IPS-15b (cell line): ENCODE measurements around the gene RNASEH2B.

ENCODE experiments used
- H3K27me3 ChIP-seq: one replicate; pipeline ENCODE4 v1.6.1; 2013; ENCODE audit warnings: low read length; ENCODE audit not compliant: control insufficient read depth, insufficient read depth
- H3K36me3 ChIP-seq: one replicate; pipeline ENCODE4 v1.6.1; 2013; ENCODE audit warnings: low read length; ENCODE audit not compliant: control insufficient read depth, insufficient read depth
- H3K4me1 ChIP-seq: one replicate; pipeline ENCODE4 v1.6.1; 2013; ENCODE audit warnings: mild to moderate bottlenecking, low read length; ENCODE audit not compliant: control insufficient read depth, insufficient read depth
- H3K4me3 ChIP-seq: one replicate; pipeline ENCODE4 v1.5.1; 2013; ENCODE audit warnings: low read depth, low read length
- H3K9ac ChIP-seq: one replicate; pipeline ENCODE4 v1.6.1; 2013; ENCODE audit warnings: low read depth, mild to moderate bottlenecking, low read length
- H3K9me3 ChIP-seq: one replicate; pipeline ENCODE4 v1.6.1; 2013; ENCODE audit warnings: mild to moderate bottlenecking, low read length; ENCODE audit not compliant: control insufficient read depth, insufficient read depth

RNASEH2B gene

DNA sequence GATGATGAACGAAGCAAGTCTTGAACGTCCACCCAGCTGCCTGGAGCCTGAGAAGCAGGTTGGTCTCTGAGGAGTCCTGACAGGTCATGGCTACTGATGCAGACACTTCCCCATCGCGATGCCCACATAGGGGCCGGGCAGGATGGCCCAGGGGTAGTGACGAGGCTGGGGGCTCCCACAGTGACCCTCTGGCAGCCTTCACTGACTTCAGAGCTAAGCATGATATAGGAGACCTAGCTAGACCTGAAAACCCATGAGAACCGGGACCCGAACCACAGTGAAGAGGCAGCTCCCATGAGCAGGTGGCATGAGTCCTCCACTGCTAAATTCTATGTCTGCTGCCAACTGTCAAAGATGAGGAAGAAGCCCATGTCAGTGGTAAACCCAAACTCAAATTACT lies 91.7 kb downstream of the RNASEH2B start:
- H3K27me3 ChIP-seq = no peaks in the 10 kb centered on the region
- peaks cover 19% of the 10 kb centered on the region for H3K4me1 ChIP-seq
- no peaks in the 10 kb centered on the region for H3K9me3 ChIP-seq
- no peak overlapping the region for H3K9ac ChIP-seq
- H3K4me3 ChIP-seq = no peak overlapping the region
- H3K36me3 ChIP-seq = no peaks in the 10 kb centered on the region

DNA sequence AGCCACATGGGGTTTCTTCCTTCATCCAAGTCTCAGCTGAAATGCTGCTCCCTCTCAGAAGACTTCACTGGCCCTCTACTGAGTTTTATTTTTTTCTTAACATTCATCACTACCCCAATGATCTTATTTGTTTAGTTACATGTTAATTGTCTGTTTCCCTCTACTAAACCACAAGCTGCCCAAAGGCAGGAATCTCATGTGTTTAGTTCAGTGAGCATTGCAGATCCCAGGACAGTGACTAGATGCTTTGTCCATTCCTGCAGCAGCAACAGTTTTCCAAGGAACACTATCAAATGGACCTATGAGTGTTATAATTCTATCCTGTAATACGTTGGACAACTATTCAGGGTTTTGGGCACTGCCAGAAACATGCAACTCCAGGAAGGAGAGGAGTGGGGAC lies 93.1 kb downstream of the RNASEH2B start:
- Histone ChIP-seq H3K9ac (no peak overlapping the region), H3K4me3 (no peak overlapping the region), H3K9me3 (no peaks in the 10 kb centered on the region), H3K36me3 (no peaks in the 10 kb centered on the region), H3K27me3 (no peaks in the 10 kb centered on the region), H3K4me1 (peaks cover 19% of the 10 kb centered on the region)

DNA sequence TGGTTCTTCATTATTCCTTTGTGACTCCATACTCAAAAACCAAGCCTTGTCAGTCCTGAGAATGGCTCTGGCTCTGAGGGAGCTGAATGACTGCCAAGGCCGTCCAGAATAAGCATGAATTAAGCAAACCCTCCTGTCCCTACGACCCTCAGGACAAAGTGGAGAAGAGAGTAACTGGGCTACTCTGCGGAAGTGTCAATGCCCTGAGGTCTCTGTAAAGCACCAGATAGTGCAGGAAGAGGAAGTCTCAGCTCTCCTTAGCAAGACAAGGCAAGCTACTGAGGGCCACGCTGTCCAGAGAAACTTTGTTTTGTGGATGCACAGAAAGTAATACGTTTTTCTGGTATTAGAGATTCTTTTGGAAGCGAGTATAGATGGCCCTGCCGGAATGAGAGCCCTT lies 94.1 kb downstream of the RNASEH2B start:
- H3K27me3 ChIP-seq = no peaks in the 10 kb centered on the region
- no peak overlapping the region for H3K4me3 ChIP-seq
- peaks cover 19% of the 10 kb centered on the region for H3K4me1 ChIP-seq
- H3K36me3 ChIP-seq = no peaks in the 10 kb centered on the region
- no peak overlapping the region for H3K9ac ChIP-seq
- H3K9me3 ChIP-seq = no peaks in the 10 kb centered on the region

DNA sequence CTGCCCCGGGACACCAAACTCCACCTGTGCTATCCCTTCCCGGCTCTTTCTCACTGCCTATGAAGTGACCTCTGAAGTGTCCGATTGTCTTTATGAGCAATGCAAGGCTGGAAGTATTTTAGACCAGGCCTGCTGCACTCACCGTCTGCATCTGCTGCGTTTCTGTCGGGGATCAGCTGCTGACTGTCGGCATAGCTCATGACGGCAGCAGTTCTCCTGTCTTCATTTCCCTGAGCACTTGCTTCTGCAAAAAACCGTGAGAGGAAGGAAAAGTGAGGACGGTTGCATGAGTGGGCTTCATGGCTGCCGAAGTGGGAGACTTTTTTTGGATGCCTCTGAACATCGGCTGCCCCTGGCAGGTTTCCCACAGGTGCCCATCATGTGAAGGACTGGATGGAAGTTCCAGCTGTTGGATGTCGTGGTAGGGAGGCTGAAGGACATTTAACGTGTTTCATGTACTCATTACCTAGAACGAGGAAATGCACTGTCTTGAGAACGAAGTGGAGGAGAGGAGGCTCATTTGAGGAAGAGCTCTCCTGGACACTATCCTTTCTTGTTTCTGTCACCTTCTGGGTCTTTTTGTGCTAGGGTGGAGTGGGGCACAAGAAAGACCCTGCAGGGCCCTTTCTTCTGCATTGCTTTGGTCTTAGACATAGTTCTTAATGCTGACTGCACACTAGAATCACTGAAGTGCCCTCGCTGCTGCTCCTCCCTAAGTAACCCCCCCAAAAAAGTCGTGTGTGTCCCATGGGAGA lies 94.7 kb downstream of the RNASEH2B start:
- Histone ChIP-seq H3K9ac (no peak overlapping the region), H3K36me3 (no peaks in the 10 kb centered on the region), H3K9me3 (no peaks in the 10 kb centered on the region), H3K27me3 (no peaks in the 10 kb centered on the region), H3K4me3 (no peak overlapping the region), H3K4me1 (peaks cover 19% of the 10 kb centered on the region)

DNA sequence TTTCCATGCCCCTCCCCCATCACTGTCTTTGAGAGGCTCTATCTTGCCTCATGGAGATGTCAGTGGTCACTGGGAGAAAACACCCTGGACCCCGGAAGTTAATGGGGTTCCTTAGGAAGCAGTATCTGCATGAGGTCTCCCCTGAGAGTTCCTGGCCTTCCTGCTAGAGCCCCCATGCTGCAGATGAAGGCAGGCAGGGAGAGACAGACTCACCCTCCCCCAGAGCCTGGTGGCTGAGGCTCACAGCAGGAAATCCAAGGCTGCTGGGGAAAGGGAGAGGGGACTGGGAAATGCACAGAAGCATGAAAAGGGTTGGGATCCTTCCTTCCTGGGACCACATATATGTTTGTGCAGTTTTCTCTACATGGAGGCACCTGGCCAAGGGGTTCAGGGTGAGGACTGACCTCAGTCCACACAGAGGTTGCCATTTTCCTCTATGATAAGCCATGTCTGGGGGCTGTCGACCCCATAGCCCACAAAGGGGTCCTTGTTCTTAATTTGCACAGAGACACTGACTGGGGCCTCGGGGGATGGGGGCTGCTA lies 95.4 kb downstream of the RNASEH2B start:
- H3K9ac ChIP-seq = no peak overlapping the region
- peaks cover 17% of the 10 kb centered on the region for H3K4me1 ChIP-seq
- no peaks in the 10 kb centered on the region for H3K27me3 ChIP-seq
- H3K36me3 ChIP-seq = no peaks in the 10 kb centered on the region
- no peak overlapping the region for H3K4me3 ChIP-seq
- no peaks in the 10 kb centered on the region for H3K9me3 ChIP-seq

DNA sequence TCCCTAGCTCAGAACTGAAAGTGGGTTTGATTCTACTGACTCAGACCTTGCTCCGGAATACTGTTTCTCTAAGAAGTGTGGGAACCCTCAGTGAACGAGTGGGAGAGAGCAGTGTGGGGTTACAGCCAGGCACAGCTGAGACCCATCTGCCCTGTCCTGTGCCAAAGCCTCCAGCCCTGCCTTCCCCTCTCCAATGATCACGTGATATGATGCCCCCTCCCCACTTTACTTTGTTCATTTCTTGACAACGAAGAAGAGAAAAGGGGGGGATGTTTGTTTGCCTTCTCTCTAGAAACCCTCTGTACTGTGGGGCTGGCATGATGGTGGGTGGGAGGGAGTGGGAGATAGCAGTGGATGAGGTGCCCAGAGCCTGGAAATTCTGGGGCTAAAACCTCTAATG lies 96.0 kb downstream of the RNASEH2B start:
- Histone ChIP-seq H3K9me3 (no peaks in the 10 kb centered on the region), H3K27me3 (no peaks in the 10 kb centered on the region), H3K4me3 (no peak overlapping the region), H3K9ac (no peak overlapping the region), H3K4me1 (peaks cover 11% of the 10 kb centered on the region), H3K36me3 (no peaks in the 10 kb centered on the region)
